SU-DHL-6 (cell line): Measurements from ENCODE around the gene ERICH2.
"Not testable (repeated sequence)": the region's sequence is repeated elsewhere in the genome, so short reads cannot be mapped to it uniquely, and the experiment has no call there.

Experiments
- H2AFZ ChIP-seq: fragments of 200-600 bp; sonication (generic); 2 replicates; pipeline ENCODE4 v1.6.1; 2014; ENCODE audit warnings: low read depth, mild to moderate bottlenecking, moderate library complexity, mixed read lengths, antibody characterized with exemption, low read length; ENCODE audit not compliant: severe bottlenecking
- H3F3A ChIP-seq: fragments of 200-600 bp; shearing (Covaris generic); 2 replicates; pipeline ENCODE4 v1.6.0; 2016; ENCODE audit warnings: antibody characterized with exemption, mild to moderate bottlenecking; ENCODE audit not compliant: insufficient read depth
- H3K27ac ChIP-seq: fragments of 200-600 bp; sonication (generic); 2 replicates; pipeline ENCODE4 v1.5.1; 2016; ENCODE audit warnings: low read depth, mild to moderate bottlenecking, low read length, moderate library complexity, mixed read lengths
- H3K27me3 ChIP-seq: fragments of 200-600 bp; sonication (generic), shearing (Covaris generic); 2 replicates; pipeline ENCODE4 v1.6.0; 2014; ENCODE audit warnings: mild to moderate bottlenecking, low read length
- H3K36me3 ChIP-seq: fragments of 200-600 bp; sonication (generic); 2 replicates; pipeline ENCODE4 v1.6.1; 2014; ENCODE audit warnings: mild to moderate bottlenecking, low read length, mixed read lengths
- H3K4me2 ChIP-seq: fragments of 300-600, 200-600 bp; shearing (Covaris generic), sonication (generic); 2 replicates; pipeline ENCODE4 v1.6.0; 2014; ENCODE audit warnings: low read length, low read depth, mild to moderate bottlenecking; ENCODE audit not compliant: poor library complexity, severe bottlenecking
- H3K4me3 ChIP-seq: fragments of 200-600 bp; sonication (generic); 2 replicates; pipeline ENCODE4 v1.5.1; 2014; ENCODE audit warnings: antibody characterized with exemption, low read length, mild to moderate bottlenecking, mixed read lengths; ENCODE audit not compliant: insufficient read depth, poor library complexity, severe bottlenecking
- H3K79me2 ChIP-seq: fragments of 200-600 bp; sonication (generic); 2 replicates; pipeline ENCODE4 v1.6.1; 2014; ENCODE audit warnings: mild to moderate bottlenecking, low read length, moderate library complexity; ENCODE audit not compliant: insufficient read depth
- H3K9ac ChIP-seq: fragments of 200-600 bp; sonication (generic); 2 replicates; pipeline ENCODE4 v1.7.0; 2014; ENCODE audit warnings: mild to moderate bottlenecking, low read length
- H3K9me2 ChIP-seq: fragments of 200-600 bp; sonication (generic); replicated peaks from 2 replicates; pipeline ENCODE4 v1.6.1; 2014; ENCODE audit warnings: low read length; ENCODE audit not compliant: insufficient read depth
- H3K9me3 ChIP-seq: fragments of 200-600 bp; sonication (generic); 2 replicates; pipeline ENCODE4 v1.6.1; 2014; ENCODE audit warnings: low read length, mixed read lengths; ENCODE audit not compliant: insufficient read depth
- H4K20me1 ChIP-seq: fragments of 200-600 bp; sonication (generic); 2 replicates; pipeline ENCODE4 v1.6.1; 2014; ENCODE audit warnings: low read depth, mild to moderate bottlenecking, antibody characterized with exemption, low read length, moderate library complexity, mixed read lengths
- CTCF ChIP-seq: fragments of 200-600 bp; sonication (generic); IDR thresholded peaks from one replicate; pipeline ENCODE4 v1.5.1; 2017; ENCODE audit warnings: antibody characterized with exemption, mild to moderate bottlenecking, low read length, moderate library complexity; ENCODE audit not compliant: insufficient read depth, poor library complexity, severe bottlenecking
- EZH2phosphoT487 ChIP-seq: fragments of 200-600 bp; sonication (generic), shearing (Covaris generic); conservative IDR thresholded peaks from 2 replicates; pipeline ENCODE4 v1.6.1; 2018; ENCODE audit warnings: mild to moderate bottlenecking, antibody characterized with exemption, low read length, moderate library complexity, mixed read lengths

ERICH2 gene

GRCh38 chr2:170723446-170723958 lies 46.7 kb upstream of the ERICH2 start:
- no peaks in the 10 kb centered on the region for H3F3A ChIP-seq
- H3K79me2 ChIP-seq = no peaks in the 10 kb centered on the region
- no peaks in the 10 kb centered on the region for H4K20me1 ChIP-seq
- no peaks in the 10 kb centered on the region for H3K36me3 ChIP-seq
- TF ChIP-seq CTCF = no peak
- no peak for TF ChIP-seq EZH2phosphoT487
- H3K9me2 ChIP-seq = no peaks in the 10 kb centered on the region
- no peak overlapping the region for H3K9ac ChIP-seq
- no peak overlapping the region for H3K4me3 ChIP-seq
- H3K27ac ChIP-seq = no peak overlapping the region
- H3K9me3 ChIP-seq = no peaks in the 10 kb centered on the region
- no peak overlapping the region for H3K4me2 ChIP-seq
- no peak overlapping the region for H2AFZ ChIP-seq
- no peaks in the 10 kb centered on the region for H3K27me3 ChIP-seq

GRCh38 chr2:170733798-170734600 lies 36.2 kb upstream of the ERICH2 start:
- H3K79me2 ChIP-seq = no peaks in the 10 kb centered on the region
- no peak overlapping the region for H3K4me3 ChIP-seq
- H3K9me2 ChIP-seq = no peaks in the 10 kb centered on the region
- TF ChIP-seq EZH2phosphoT487 = no peak
- no peak overlapping the region for H3K27ac ChIP-seq
- H3K4me2 ChIP-seq = no peak overlapping the region
- H3K27me3 ChIP-seq = no peaks in the 10 kb centered on the region
- H4K20me1 ChIP-seq = no peaks in the 10 kb centered on the region
- H3K9ac ChIP-seq = no peak overlapping the region
- H2AFZ ChIP-seq = no peak overlapping the region
- H3K36me3 ChIP-seq = no peaks in the 10 kb centered on the region
- no peaks in the 10 kb centered on the region for H3K9me3 ChIP-seq
- H3F3A ChIP-seq = no peaks in the 10 kb centered on the region

- H3K4me2 ChIP-seq, H3K4me3 ChIP-seq, H3K27me3 ChIP-seq, H2AFZ ChIP-seq, H3K27ac ChIP-seq, H4K20me1 ChIP-seq, H3F3A ChIP-seq, H3K9me2 ChIP-seq, H3K79me2 ChIP-seq, H3K9me3 ChIP-seq, H3K36me3 ChIP-seq, H3K9ac ChIP-seq: not testable (repeated sequence)
Observed at GRCh38 chr2:170734601-170735000, 35.6 kb upstream of the ERICH2 start.

- Histone ChIP-seq H3K27me3 (no peaks in the 10 kb centered on the region), H2AFZ (no peak overlapping the region), H3K4me2 (no peak overlapping the region), H3K9me3 (no peaks in the 10 kb centered on the region), H3K9me2 (no peaks in the 10 kb centered on the region), H3K27ac (no peak overlapping the region), H3F3A (no peaks in the 10 kb centered on the region), H3K9ac (no peak overlapping the region), H3K36me3 (no peaks in the 10 kb centered on the region), H3K79me2 (no peaks in the 10 kb centered on the region), H4K20me1 (no peaks in the 10 kb centered on the region), H3K4me3 (no peak overlapping the region)
- no peak for TF ChIP-seq EZH2phosphoT487
- TF ChIP-seq CTCF = no peak
Observed at GRCh38 chr2:170736628-170737027, 33.5 kb upstream of the ERICH2 start.
